GM12801 (cell line): Measurements from ENCODE around the gene ZBTB42.

Experiments
- CTCF ChIP-seq: IDR thresholded peaks from one replicate; pipeline ENCODE4 v1.5.1; 2011; ENCODE audit warnings: control low read depth; ENCODE audit not compliant: insufficient read length; ENCODE audit errors: extremely low read depth

ZBTB42 gene

GRCh38 chr14:104770851-104771272 is 30.0 kb upstream of the ZBTB42 start:
- no peak for TF ChIP-seq CTCF

GRCh38 chr14:104771374-104771773 is 29.5 kb upstream of the ZBTB42 start:
- TF ChIP-seq CTCF = no peak

GRCh38 chr14:104771918-104772706 is 28.8 kb upstream of the ZBTB42 start:
- no peak for TF ChIP-seq CTCF

GRCh38 chr14:104772707-104773504 is 28.0 kb upstream of the ZBTB42 start:
- TF ChIP-seq CTCF = no peak

GRCh38 chr14:104773505-104774452 is 27.1 kb upstream of the ZBTB42 start:
- no peak for TF ChIP-seq CTCF

GRCh38 chr14:104774453-104775072 is 26.3 kb upstream of the ZBTB42 start:
- no peak for TF ChIP-seq CTCF
